Naive thymus-derived CD4-positive, alpha-beta T cell (primary cell): Measurements from ENCODE around the gene COLEC11. TPM values are rescaled to one million over a fixed set of nuclear protein-coding genes. Genes with fewer than 3 reads are reported as not detected.

Experiments used
- ATAC-seq: fragments of 150-1000 bp; cut with Tn5 transposase; 2 replicates; pipeline ENCODE4 v1.10.0; 2021; ENCODE audit warnings: mild to moderate bottlenecking, moderate library complexity
- CTCF ChIA-PET: fragments of 350-600 bp; sonication (Branson Sonifier 250); formaldehyde crosslinking; loops from one replicate; lab custom pipeline; 2021; ENCODE audit warnings: antibody characterized with exemption; lab: Charles Lee
- POLR2A ChIA-PET: fragments of 350-600 bp; sonication (Branson Sonifier 250); formaldehyde crosslinking; loops from one replicate; lab custom pipeline; 2021; ENCODE audit warnings: antibody characterized with exemption, inconsistent platforms; lab: Charles Lee
- DNase-seq, 9 donors: peaks; one replicate each; pipeline versions ENCODE4 v3.0.0 to v3.0.0-alpha.2; 2020 to 2022; ENCODE audit warnings: mixed read lengths in 1 of 9
- H3K27ac ChIP-seq: one replicate; pipeline ENCODE4 v1.7.0; 2013; ENCODE audit warnings: mild to moderate bottlenecking, low read depth, low read length, moderate library complexity
- H3K27me3 ChIP-seq, 2 donors: one replicate each; pipeline ENCODE4 v1.7.0; 2013; ENCODE audit warnings: low read length in 2 of 2, mild to moderate bottlenecking in 2 of 2, moderate library complexity in 2 of 2; ENCODE audit not compliant: control insufficient read depth in 2 of 2, insufficient read depth in 2 of 2
- H3K36me3 ChIP-seq, 3 experiments: 1 replicate in 2 of 3; 2 replicates in 1 of 3; pipeline ENCODE4 v1.7.0; 2013; ENCODE audit warnings: low read length in 3 of 3, mild to moderate bottlenecking in 3 of 3, moderate library complexity in 1 of 3; ENCODE audit not compliant: insufficient read depth in 3 of 3, control insufficient read depth in 2 of 3
- H3K4me1 ChIP-seq, 2 donors: one replicate each; pipeline ENCODE4 v1.7.0; 2013; ENCODE audit warnings: low read length in 2 of 2, mild to moderate bottlenecking in 2 of 2, moderate library complexity in 1 of 2; ENCODE audit not compliant: control insufficient read depth in 2 of 2, insufficient read depth in 2 of 2
- H3K4me3 ChIP-seq: 2 replicates; pipeline ENCODE4 v1.7.0; 2013; ENCODE audit warnings: mild to moderate bottlenecking, low read length
- H3K9me3 ChIP-seq, 3 experiments: 1 replicate in 2 of 3; 2 replicates in 1 of 3; pipeline ENCODE4 v1.7.0; 2013; ENCODE audit warnings: low read length in 3 of 3; ENCODE audit not compliant: control insufficient read depth in 2 of 3
- H3K27ac Mint-ChIP-seq, 9 donors: one replicate each; pipeline ENCODE4 v1.8.0; 2020 to 2022; ENCODE audit warnings: mixed read lengths in 9 of 9, mild to moderate bottlenecking in 8 of 9, moderate library complexity in 5 of 9, inconsistent platforms in 2 of 9
- H3K27me3 Mint-ChIP-seq, 5 donors: one replicate each; pipeline ENCODE4 v1.8.0; 2021 to 2022; ENCODE audit warnings: mixed read lengths in 5 of 5, mild to moderate bottlenecking in 1 of 5
- H3K36me3 Mint-ChIP-seq, 5 donors: one replicate each; pipeline ENCODE4 v1.8.0; 2020 to 2022; ENCODE audit warnings: mixed read lengths in 5 of 5, mild to moderate bottlenecking in 3 of 5, inconsistent platforms in 1 of 5
- H3K4me1 Mint-ChIP-seq, 7 donors: one replicate each; pipeline ENCODE4 v1.8.0; 2020 to 2022; ENCODE audit warnings: mixed read lengths in 7 of 7, mild to moderate bottlenecking in 3 of 7, inconsistent platforms in 1 of 7
- H3K4me3 Mint-ChIP-seq, 10 donors: one replicate each; pipeline ENCODE4 v1.8.0; 2020 to 2022; ENCODE audit warnings: mild to moderate bottlenecking in 10 of 10, mixed read lengths in 10 of 10, moderate library complexity in 6 of 10, inconsistent platforms in 2 of 10
- H3K9me3 Mint-ChIP-seq, 11 donors: one replicate each; pipeline ENCODE4 v1.8.0; 2020 to 2022; ENCODE audit warnings: mixed read lengths in 11 of 11, mild to moderate bottlenecking in 4 of 11, inconsistent platforms in 1 of 11, moderate library complexity in 1 of 11
- intact Hi-C, 2 donors: fragments of 100-400 bp; cut with micrococcal nuclease; formaldehyde crosslinking; loops; one replicate each; pipeline ENCODE4 v1.15.1; 2023
- polyA plus RNA-seq, 2 donors: library from polyadenylated mRNA; unstranded; fragments of 300-500 nt; fragmentation: Illumina TruSeq; gene quantifications; one replicate each; pipeline ENCODE4 v1.2.3, GENCODE V29; 2021
- total RNA-seq, 6 experiments: library from RNA in 5 of 6; stranded (reverse) in 5 of 6; gene quantifications; 1 replicate in 5 of 6; 2 replicates in 1 of 6; pipeline ENCODE4 v1.2.3 and lab custom pipeline; 2021 to 2026

Gene COLEC11
- total and polyA plus RNA-seq, 7 experiments from 2014 or later, result 0.46 to 0.48 TPM; not detected in 5

DNA sequence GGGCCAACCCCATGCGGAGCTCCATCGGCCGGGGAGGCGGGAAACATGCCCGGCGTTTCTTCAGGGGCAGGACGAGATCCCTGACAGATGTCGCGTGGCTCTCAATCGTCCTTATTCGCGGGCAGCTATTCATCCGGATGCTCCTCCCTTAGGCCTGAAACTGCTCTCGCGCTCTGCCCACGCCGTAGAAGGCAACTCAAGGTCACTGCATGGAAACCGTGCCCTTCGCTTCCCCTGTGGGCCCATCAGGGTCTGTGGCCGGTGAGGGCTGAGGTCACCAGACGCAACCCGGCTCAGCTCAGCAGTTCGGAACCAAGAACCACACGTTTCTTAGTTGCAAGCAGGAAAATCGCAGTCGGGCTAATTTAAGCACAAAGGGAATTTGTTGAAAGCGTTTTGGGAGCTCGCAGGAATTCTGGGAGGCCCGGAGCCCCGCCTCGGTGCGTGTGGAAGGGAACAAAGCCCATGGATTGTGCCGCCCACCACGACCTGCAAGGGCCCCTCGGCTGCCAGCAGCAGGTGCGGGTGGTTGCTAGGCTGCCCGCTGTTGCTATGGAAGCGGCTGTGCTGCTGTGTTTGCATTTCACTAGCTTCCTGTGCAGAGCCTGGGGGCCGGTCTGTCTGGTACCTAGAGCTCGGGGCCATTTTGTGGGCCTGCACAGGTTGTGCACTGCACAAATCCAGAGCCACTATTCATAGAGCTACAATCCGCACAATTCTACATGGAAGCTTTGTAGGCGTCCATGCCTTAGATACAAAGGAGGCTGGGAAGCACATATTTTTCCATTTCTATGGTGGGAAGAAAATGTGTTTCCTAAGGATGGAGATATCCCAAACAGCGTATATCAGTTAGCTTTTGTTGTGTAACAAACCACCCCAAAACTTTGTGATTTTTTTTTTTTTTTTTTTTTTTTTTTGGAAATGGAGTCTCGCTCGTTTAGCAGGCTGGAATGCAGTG is 57.1 kb downstream of the COLEC11 start:
- H3K9me3 ChIP-seq, result no peaks in the 10 kb centered on the region

DNA sequence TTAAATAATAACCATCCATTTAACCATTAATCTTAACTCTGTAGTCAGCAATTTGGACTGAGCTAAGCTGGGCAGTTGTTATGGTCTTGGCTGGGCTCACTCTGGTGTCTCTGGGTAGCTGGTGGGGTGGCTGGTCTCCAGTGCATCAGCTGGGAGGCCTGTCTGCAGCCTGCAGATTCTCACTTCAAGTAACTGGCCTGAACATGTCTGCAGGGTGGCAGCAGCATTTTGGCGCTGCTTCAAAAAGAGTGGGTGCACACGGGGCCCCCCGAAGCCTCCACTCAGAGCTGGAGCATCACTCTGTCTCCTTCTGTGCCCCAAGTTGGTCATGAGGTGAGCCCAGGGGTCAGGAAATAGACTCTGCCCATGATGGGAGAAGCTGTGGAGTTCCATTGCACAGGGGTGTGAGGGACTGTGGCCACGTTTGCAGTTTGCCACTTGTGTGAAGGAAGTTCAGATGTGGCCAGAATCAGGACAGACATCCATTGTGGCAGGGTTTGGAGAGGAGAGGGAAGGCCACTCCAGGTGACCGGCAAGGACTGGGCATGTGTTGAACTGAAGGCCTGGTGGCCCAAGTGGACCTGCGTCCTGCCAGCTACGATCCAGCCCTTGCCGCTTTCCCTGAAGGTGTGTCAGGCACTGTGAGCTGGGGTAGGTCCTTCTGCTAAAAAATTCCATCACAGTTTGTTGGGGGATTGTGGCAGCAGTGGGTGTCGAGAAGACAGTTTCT is 58.1 kb downstream of the COLEC11 start:
- no peaks in the 10 kb centered on the region for H3K27me3 ChIP-seq
- peaks cover 5 to 18% (median 9%) of the 10 kb centered on the region in 7 donors for H3K4me1 Mint-ChIP-seq
- H3K27ac Mint-ChIP-seq, result peak overlapping the region in 2 of 9 donors; percentile 33 to 58
- no peaks in the 10 kb centered on the region for H3K36me3 ChIP-seq
- no peaks in the 10 kb centered on the region for H3K27me3 Mint-ChIP-seq
- DNase-seq (no peak), ATAC-seq (no peak)
- H3K9me3 Mint-ChIP-seq, result peaks cover 0 to 2% (median 0%) of the 10 kb centered on the region in 11 donors
- POLR2A ChIA-PET, result interaction anchor here (0.7 to 2.7 kb wide), 4 partner anchors 44 to 275 kb away, joined by 3 to 14 read pairs (median 10); partner anchors contain the start of gene EIPR1
- no peak overlapping the region for H3K4me3 ChIP-seq
- H3K4me3 Mint-ChIP-seq, result peak overlapping the region in 1 of 10 donors; percentile 26
- H3K9me3 ChIP-seq, result no peaks in the 10 kb centered on the region
- H3K27ac ChIP-seq, result no peak overlapping the region
- H3K4me1 ChIP-seq, result no peaks in the 10 kb centered on the region
- intact Hi-C loops, result loop anchor here (1.0 to 5.0 kb wide), 3 partner anchors 78 to 411 kb away; partner anchors contain the start of genes ADI1 (in 1 of the 2) and RPS7 (in 1 of the 2)
- CTCF ChIA-PET, result interaction anchor here (1.1 to 3.7 kb wide), 4 partner anchors 73 to 232 kb away, joined by 3 to 28 read pairs (median 9); no protein-coding TSS in a partner anchor
- no peaks in the 10 kb centered on the region for H3K36me3 Mint-ChIP-seq

More for the DNA sequence above, 57.1 kb downstream of the COLEC11 start:
- Histone ChIP-seq H3K27ac (peak overlapping the region; percentile 4), H3K27me3 (no peaks in the 10 kb centered on the region), H3K36me3 (no peaks in the 10 kb centered on the region), H3K4me1 (no peaks in the 10 kb centered on the region), H3K4me3 (peak overlapping the region; percentile 73)
- H3K4me3 Mint-ChIP-seq, result peak overlapping the region; percentile 78 to 94 (median 87)
- ChIA-PET CTCF (interaction anchor here (0.5 to 3.7 kb wide), 12 partner anchors 11 to 350 kb away, joined by 3 to 28 read pairs (median 4); partner anchors contain the start of genes EIPR1 and RNASEH1), POLR2A (interaction anchor here (1.6 to 2.7 kb wide), 5 partner anchors 42 to 274 kb away, joined by 7 to 14 read pairs (median 12); partner anchors contain the start of genes ADI1, EIPR1 and RNASEH1)
- ATAC-seq (peak; percentile 74), DNase-seq (peak; percentile 29 to 87 (median 77))
- no peaks in the 10 kb centered on the region for H3K36me3 Mint-ChIP-seq
- intact Hi-C loops, result loop anchor here (1.0 to 5.0 kb wide), 14 partner anchors 47 to 1765 kb away; partner anchors contain the start of genes ADI1 (in 2 of the 2), RNASEH1 (in 2 of the 2), RPS7 (in 2 of the 2) and EIPR1 (in 1 of the 2)
- peak overlapping the region; percentile 58 to 98 (median 90) for H3K27ac Mint-ChIP-seq
- no peaks in the 10 kb centered on the region for H3K27me3 Mint-ChIP-seq
- peaks cover 5 to 18% (median 9%) of the 10 kb centered on the region in 7 donors for H3K4me1 Mint-ChIP-seq
- H3K9me3 Mint-ChIP-seq, result peaks cover 0 to 2% (median 0%) of the 10 kb centered on the region in 11 donors

DNA sequence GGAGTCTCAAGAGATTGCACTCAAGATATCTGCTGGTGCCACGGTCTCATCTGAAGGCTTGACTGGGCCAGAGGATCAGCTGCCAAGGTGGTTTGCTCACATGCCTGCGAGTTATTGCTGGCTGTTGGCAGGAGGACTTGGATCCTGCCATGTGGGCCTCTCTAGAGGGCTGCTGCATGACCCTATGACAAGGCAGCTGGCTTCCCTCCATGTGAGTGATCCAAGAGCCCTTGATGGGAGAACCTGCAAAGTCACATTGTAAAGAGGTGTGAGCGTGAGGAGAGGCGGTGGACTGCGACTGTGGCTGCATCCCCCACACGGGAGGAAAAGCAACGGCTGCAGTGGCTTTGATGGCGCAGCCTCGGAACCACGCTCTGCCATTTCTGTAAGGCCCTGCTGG is 59.1 kb downstream of the COLEC11 start:
- Mint-ChIP-seq H3K36me3 (no peaks in the 10 kb centered on the region), H3K9me3 (peaks cover 0 to 2% (median 0%) of the 10 kb centered on the region in 11 donors), H3K27me3 (no peaks in the 10 kb centered on the region), H3K4me1 (peaks cover 5 to 18% (median 9%) of the 10 kb centered on the region in 7 donors), H3K27ac (peak overlapping the region in 3 of 9 donors; percentile 18 to 86 (median 26)), H3K4me3 (peak overlapping the region in 1 of 10 donors; percentile 51)
- H3K36me3 ChIP-seq, result no peaks in the 10 kb centered on the region
- CTCF ChIA-PET, result no interaction called here
- ATAC-seq (no peak), DNase-seq (no peak)
- intact Hi-C loops, result loop anchor here in 1 of 2 donors (5.0 kb wide), 1 partner anchor 412 kb away; no protein-coding TSS in a partner anchor
- POLR2A ChIA-PET, result no interaction called here
- no peaks in the 10 kb centered on the region for H3K4me1 ChIP-seq
- H3K27ac ChIP-seq, result no peak overlapping the region
- H3K9me3 ChIP-seq, result no peaks in the 10 kb centered on the region
- no peak overlapping the region for H3K4me3 ChIP-seq
- H3K27me3 ChIP-seq, result no peaks in the 10 kb centered on the region

DNA sequence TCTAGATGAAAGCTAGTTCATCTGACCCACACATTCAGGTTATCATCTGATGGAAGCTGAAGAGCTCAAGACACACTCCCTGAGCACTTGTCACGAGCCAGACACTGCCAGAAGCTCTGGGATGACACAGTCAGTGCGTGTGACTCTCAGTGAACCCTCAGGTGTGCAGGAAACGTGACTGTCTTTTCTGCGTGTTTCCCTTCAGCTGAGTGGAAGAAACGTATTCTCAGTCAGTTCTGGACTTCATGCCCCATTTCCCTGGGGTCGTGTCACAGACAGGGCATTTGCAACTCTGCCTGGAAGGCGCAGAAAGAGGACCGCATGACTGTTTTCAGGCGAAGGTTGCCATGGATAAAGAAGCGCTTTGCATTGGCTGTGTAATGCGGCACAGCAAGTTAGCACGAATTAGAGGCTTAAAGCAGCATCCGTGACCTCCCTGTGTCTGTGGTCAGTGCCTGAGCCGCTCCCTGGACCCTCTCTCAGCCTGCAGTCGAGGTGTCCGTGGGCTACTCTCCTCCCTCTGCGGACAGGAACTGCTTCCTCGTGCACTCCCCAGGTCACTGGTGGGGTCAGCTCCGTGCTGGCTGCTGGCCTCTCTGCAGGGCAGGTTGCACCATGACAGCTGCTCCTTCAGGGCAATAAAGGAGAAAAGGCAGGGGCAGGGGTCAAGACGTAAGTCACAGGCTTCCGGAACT is 59.8 kb downstream of the COLEC11 start:
- Histone ChIP-seq H3K4me1 (no peaks in the 10 kb centered on the region), H3K9me3 (no peaks in the 10 kb centered on the region), H3K27ac (no peak overlapping the region), H3K36me3 (no peaks in the 10 kb centered on the region), H3K4me3 (no peak overlapping the region), H3K27me3 (no peaks in the 10 kb centered on the region)
- H3K4me1 Mint-ChIP-seq, result peaks cover 5 to 18% (median 12%) of the 10 kb centered on the region in 7 donors
- CTCF ChIA-PET, result interaction anchor here (0.6 kb wide), 1 partner anchor 46 kb away, joined by 3 read pairs; no protein-coding TSS in a partner anchor
- intact Hi-C loops, result loop anchor here in 1 of 2 donors (5.0 kb wide), 1 partner anchor 412 kb away; no protein-coding TSS in a partner anchor
- ATAC-seq, result no peak
- H3K9me3 Mint-ChIP-seq, result peaks cover 0 to 2% (median 0%) of the 10 kb centered on the region in 11 donors
- DNase-seq, result no peak
- no peak overlapping the region for H3K4me3 Mint-ChIP-seq
- H3K36me3 Mint-ChIP-seq, result no peaks in the 10 kb centered on the region
- H3K27ac Mint-ChIP-seq, result peak overlapping the region in 1 of 9 donors; percentile 33
- H3K27me3 Mint-ChIP-seq, result no peaks in the 10 kb centered on the region
- POLR2A ChIA-PET, result no interaction called here

DNA sequence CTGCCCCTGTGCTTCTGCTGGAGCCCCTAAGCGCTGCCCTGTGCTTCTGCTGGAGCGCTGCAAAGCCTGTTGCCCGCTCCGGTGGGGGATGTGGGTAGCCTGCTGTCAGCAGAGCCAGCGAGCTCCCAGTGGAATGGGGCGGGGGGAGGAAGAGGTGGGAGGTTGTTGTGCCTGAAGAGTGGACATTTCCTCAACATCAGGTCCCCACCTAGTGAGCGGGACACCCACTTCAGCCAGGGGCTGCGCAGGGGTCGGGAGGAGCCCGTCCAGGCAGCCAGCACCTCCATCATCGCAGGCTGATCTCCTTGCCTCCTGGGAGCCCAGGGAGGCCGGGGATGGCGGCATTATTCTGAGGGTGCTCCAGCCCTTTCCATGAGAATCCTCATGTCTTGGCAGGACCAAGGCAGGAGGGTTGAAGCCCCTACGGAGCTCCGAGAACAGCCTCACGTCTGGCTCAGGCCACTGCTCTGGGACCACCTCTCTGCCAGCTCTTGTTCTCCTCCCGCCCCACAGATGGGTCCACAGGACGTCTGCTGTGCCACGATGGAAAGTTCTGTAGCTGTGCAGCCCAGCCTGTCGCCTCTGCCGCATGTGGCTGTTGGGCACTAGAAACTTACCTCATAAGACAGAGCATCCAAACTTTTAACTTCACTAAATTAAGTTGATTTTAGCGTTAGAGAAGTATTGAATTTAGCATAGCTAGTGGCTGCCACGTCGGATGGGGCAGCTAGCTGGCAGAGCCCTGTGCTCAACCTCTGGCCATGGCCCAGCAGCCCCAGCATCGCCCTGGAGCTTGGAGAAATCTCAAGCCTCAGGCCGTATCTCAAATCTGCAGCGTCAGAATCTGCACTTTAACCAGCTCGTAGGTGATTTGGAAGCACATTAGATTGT is 61.2 kb downstream of the COLEC11 start:
- peaks cover under 1 to 14% (median 12%) of the 10 kb centered on the region in 7 donors for H3K4me1 Mint-ChIP-seq
- peaks cover 0 to under 1% (median 0%) of the 10 kb centered on the region in 11 donors for H3K9me3 Mint-ChIP-seq
- ChIA-PET CTCF (no interaction called here), POLR2A (no interaction called here)
- H3K36me3 Mint-ChIP-seq, result no peaks in the 10 kb centered on the region
- intact Hi-C loops, result no loop called here
- Histone ChIP-seq H3K4me1 (no peaks in the 10 kb centered on the region), H3K27me3 (no peaks in the 10 kb centered on the region), H3K4me3 (no peak overlapping the region), H3K27ac (no peak overlapping the region), H3K36me3 (no peaks in the 10 kb centered on the region), H3K9me3 (no peaks in the 10 kb centered on the region)
- H3K27me3 Mint-ChIP-seq, result no peaks in the 10 kb centered on the region
- ATAC-seq (no peak), DNase-seq (no peak)
- H3K4me3 Mint-ChIP-seq, result no peak overlapping the region
- H3K27ac Mint-ChIP-seq, result no peak overlapping the region
